Stimulated activated CD8-positive, alpha-beta memory T cell treated with anti-CD3 and anti-CD28 coated beads, Interleukin-7, amount 100 ng/mL, for 48 hours (primary cell): ENCODE measurements around the gene C1QL1.

Experiments
- DNase-seq, 2 donors: peaks; one replicate each; pipeline ENCODE4 v3.0.0-alpha.2; 2020; ENCODE audit warnings: low read depth in 1 of 2; ENCODE audit errors: extremely low read depth in 1 of 2

Gene C1QL1

GRCh38 chr17:44915862-44916780 is 52.0 kb downstream of the C1QL1 start:
- no peak for DNase-seq

- DNase-seq, result no peak
Observed at GRCh38 chr17:44915321-44915726, 52.8 kb downstream of the C1QL1 start, which contains the start of gene GFAP. GFAP (minus strand) TSS chr17:44915500; CDS start chr17:44915486, 14 bp downstream.

- DNase-seq, result no peak
Observed at GRCh38 chr17:44914698-44915271, 53.3 kb downstream of the C1QL1 start.

- DNase-seq, result no peak
Observed at GRCh38 chr17:44914148-44914547, 54.0 kb downstream of the C1QL1 start.

GRCh38 chr17:44913676-44914075 is 54.4 kb downstream of the C1QL1 start:
- no peak for DNase-seq

- DNase-seq, result no peak
Observed at GRCh38 chr17:44912763-44913544, 55.1 kb downstream of the C1QL1 start.

GRCh38 chr17:44911133-44912001 is 56.7 kb downstream of the C1QL1 start:
- DNase-seq, result peak; percentile 23 to 34

- no peak for DNase-seq
Observed at GRCh38 chr17:44910231-44911106, 57.6 kb downstream of the C1QL1 start.
